ENCODE measurements around the gene TCEAL7. TPM values are rescaled to one million over a fixed set of nuclear protein-coding genes. Genes with fewer than 3 reads are reported as not detected.

Gene TCEAL7
- total and polyA plus RNA-seq, 2 of the 13 experiments (the other 11 are each of a cell fraction or from before 2014, with no cell fraction given): not detected

DNA sequence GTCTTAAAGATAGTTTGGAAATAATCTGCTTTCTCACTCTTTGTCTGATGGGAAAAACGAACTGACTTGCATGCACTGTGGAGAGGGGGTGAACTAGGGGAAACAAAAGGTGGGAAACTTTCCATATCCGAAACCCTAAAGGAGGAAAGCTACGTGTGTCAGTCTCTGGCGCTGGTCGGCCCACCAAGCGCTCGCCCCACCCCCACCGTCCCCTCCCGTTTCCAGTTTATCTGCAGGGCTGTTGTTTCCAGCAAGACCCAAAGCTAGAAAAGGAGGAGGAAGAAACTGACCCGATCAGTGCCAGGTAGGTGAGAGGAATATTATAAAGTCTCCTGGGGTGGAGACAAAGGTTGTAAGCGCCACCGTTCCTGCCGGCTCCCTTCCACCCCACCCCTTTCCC lies 26.8 kb downstream of the TCEAL7 start:
- Histone ChIP-seq H3K4me2 (ENCODE audit: low read depth, low read length) (peak overlapping the region; percentile 70), H3K4me3 (replicated peaks in 1 of 3; ENCODE audit: insufficient read depth in 1 of 3, low read depth in 2 of 3, low read length in 3 of 3) (peak overlapping the region; percentile 73 to 82 (median 76)), H3K79me2 (ENCODE audit: insufficient read depth, low read length) (peaks cover 5% of the 10 kb centered on the region), H3K9ac (ENCODE audit: insufficient read depth, low read depth, low read length) (peak overlapping the region; percentile 77), H3K27ac (ENCODE audit: extremely low read length, insufficient read depth, low read length) (peak overlapping the region; percentile 59), H4K20me1 (ENCODE audit: insufficient read depth, low read length) (no peaks in the 10 kb centered on the region), H2AFZ (ENCODE audit: low read length) (no peak overlapping the region), H3K36me3 (replicated peaks in 1 of 2; ENCODE audit: control insufficient read depth in 1 of 2, insufficient read depth in 2 of 2, low read length in 2 of 2) (no peaks in the 10 kb centered on the region), H3K27me3 (ENCODE audit: control insufficient read depth in 1 of 2, insufficient read depth in 2 of 2, low read length in 2 of 2) (no peaks in the 10 kb centered on the region; a peak in 1 of 5 replicates), H3K4me1 (ENCODE audit: insufficient read depth, low read length) (peaks cover 20% of the 10 kb centered on the region), H3K9me3 (ENCODE audit: low read length) (no peaks in the 10 kb centered on the region)
- ChIA-PET POLR2A (interaction anchor here (1.0 to 3.6 kb wide), 3 partner anchors 11 to 103 kb away, joined by 3 to 13 read pairs (median 4); partner anchors contain the start of gene BEX3), CTCF (ENCODE audit: low intra/inter-chr PET ratio, low total read pairs) (no interaction called here)
- in situ Hi-C loops (cut with HindIII; ENCODE audit: extremely low pct_ligation_motif_present, low pct_unique_long_range_greater_than_20kb): no loop called here
- no peak for FAIRE-seq
- 4% methylated on average over 11 of the region's 13 CpGs for WGBS (ENCODE audit: low lambda C conversion rate)
- ATAC-seq: peak; percentile 44; the same call in 2 of the 3 replicates
- BruUV-seq (replicated peaks): TSS peak; percentile 88
- intact Hi-C loops (cut with micrococcal nuclease; ENCODE audit: unreplicated experiment): no loop called here
- TF ChIP-seq, protein P1, sequence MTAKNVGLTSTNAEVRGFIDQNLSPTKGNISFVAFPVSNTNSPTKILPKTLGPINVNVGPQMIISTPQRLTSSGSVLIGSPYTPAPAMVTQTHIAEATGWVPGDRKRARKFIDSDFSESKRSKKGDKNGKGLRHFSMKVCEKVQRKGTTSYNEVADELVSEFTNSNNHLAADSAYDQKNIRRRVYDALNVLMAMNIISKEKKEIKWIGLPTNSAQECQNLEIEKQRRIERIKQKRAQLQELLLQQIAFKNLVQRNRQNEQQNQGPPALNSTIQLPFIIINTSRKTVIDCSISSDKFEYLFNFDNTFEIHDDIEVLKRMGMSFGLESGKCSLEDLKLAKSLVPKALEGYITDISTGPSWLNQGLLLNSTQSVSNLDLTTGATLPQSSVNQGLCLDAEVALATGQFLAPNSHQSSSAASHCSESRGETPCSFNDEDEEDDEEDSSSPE (CRISPR knock-in tag; IDR thresholded peaks at IDR 0.05): no peak
- no peak for TF ChIP-seq RBAK (CRISPR knock-in tag; IDR thresholded peaks at IDR 0.05)
- no peak for TF ChIP-seq ZNF138 (CRISPR knock-in tag; IDR thresholded peaks at IDR 0.05; ENCODE audit: low read depth)
- no peak for TF ChIP-seq FOXP1 (IDR thresholded peaks at IDR 0.05)
- TF ChIP-seq FOXP1 (CRISPR knock-in tag; IDR thresholded peaks at IDR 0.05): no peak
- TF ChIP-seq, protein P2, sequence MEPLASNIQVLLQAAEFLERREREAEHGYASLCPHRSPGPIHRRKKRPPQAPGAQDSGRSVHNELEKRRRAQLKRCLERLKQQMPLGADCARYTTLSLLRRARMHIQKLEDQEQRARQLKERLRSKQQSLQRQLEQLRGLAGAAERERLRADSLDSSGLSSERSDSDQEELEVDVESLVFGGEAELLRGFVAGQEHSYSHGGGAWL (CRISPR knock-in tag; IDR thresholded peaks at IDR 0.05): no peak
- TF ChIP-seq FOXA3 (CRISPR knock-in tag; IDR thresholded peaks at IDR 0.05): no peak
- TF ChIP-seq, protein P3, sequence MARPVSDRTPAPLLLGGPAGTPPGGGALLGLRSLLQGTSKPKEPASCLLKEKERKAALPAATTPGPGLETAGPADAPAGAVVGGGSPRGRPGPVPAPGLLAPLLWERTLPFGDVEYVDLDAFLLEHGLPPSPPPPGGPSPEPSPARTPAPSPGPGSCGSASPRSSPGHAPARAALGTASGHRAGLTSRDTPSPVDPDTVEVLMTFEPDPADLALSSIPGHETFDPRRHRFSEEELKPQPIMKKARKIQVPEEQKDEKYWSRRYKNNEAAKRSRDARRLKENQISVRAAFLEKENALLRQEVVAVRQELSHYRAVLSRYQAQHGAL (CRISPR knock-in tag; IDR thresholded peaks at IDR 0.05; ENCODE audit: not compliant biosample characterization): no peak
- TF ChIP-seq SRSF1 (optimal IDR thresholded peaks at IDR 0.05; ENCODE audit: low read depth, low read length): no peak
- TF ChIP-seq, protein P4, sequence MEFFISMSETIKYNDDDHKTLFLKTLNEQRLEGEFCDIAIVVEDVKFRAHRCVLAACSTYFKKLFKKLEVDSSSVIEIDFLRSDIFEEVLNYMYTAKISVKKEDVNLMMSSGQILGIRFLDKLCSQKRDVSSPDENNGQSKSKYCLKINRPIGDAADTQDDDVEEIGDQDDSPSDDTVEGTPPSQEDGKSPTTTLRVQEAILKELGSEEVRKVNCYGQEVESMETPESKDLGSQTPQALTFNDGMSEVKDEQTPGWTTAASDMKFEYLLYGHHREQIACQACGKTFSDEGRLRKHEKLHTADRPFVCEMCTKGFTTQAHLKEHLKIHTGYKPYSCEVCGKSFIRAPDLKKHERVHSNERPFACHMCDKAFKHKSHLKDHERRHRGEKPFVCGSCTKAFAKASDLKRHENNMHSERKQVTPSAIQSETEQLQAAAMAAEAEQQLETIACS (CRISPR knock-in tag; IDR thresholded peaks at IDR 0.05): no peak
- no peak for TF ChIP-seq CC2D1A (CRISPR knock-in tag; IDR thresholded peaks at IDR 0.05)
- TF ChIP-seq, protein P5, sequence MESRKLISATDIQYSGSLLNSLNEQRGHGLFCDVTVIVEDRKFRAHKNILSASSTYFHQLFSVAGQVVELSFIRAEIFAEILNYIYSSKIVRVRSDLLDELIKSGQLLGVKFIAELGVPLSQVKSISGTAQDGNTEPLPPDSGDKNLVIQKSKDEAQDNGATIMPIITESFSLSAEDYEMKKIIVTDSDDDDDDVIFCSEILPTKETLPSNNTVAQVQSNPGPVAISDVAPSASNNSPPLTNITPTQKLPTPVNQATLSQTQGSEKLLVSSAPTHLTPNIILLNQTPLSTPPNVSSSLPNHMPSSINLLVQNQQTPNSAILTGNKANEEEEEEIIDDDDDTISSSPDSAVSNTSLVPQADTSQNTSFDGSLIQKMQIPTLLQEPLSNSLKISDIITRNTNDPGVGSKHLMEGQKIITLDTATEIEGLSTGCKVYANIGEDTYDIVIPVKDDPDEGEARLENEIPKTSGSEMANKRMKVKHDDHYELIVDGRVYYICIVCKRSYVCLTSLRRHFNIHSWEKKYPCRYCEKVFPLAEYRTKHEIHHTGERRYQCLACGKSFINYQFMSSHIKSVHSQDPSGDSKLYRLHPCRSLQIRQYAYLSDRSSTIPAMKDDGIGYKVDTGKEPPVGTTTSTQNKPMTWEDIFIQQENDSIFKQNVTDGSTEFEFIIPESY (CRISPR knock-in tag; IDR thresholded peaks at IDR 0.05): no peak
- no peak for TF ChIP-seq SNAI1 (CRISPR knock-in tag; IDR thresholded peaks at IDR 0.05; ENCODE audit: borderline replicate concordance)
- TF ChIP-seq, protein P6, sequence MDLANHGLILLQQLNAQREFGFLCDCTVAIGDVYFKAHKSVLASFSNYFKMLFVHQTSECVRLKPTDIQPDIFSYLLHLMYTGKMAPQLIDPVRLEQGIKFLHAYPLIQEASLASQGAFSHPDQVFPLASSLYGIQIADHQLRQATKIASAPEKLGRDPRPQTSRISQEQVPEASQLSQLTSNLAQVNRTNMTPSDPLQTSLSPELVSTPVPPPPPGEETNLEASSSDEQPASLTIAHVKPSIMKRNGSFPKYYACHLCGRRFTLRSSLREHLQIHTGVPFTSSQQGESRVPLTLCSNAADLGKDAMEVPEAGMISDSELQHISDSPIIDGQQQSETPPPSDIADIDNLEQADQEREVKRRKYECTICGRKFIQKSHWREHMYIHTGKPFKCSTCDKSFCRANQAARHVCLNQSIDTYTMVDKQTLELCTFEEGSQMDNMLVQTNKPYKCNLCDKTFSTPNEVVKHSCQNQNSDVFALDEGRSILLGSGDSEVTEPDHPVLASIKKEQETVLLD (CRISPR knock-in tag; IDR thresholded peaks at IDR 0.05; ENCODE audit: low read depth): no peak
- TF ChIP-seq, protein P7, sequence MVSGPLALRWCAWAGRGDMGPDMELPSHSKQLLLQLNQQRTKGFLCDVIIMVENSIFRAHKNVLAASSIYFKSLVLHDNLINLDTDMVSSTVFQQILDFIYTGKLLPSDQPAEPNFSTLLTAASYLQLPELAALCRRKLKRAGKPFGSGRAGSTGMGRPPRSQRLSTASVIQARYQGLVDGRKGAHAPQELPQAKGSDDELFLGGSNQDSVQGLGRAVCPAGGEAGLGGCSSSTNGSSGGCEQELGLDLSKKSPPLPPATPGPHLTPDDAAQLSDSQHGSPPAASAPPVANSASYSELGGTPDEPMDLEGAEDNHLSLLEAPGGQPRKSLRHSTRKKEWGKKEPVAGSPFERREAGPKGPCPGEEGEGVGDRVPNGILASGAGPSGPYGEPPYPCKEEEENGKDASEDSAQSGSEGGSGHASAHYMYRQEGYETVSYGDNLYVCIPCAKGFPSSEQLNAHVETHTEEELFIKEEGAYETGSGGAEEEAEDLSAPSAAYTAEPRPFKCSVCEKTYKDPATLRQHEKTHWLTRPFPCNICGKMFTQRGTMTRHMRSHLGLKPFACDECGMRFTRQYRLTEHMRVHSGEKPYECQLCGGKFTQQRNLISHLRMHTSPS (CRISPR knock-in tag; IDR thresholded peaks at IDR 0.05; ENCODE audit: low read depth): no peak
- DNase-seq (ENCODE audit: low spot score): no peak

All from HepG2 (cell line).